K562 (cell line): ENCODE measurements around the gene UVRAG.

Source experiments
- BRF2 ChIP-seq: IDR thresholded peaks from 3 replicates; pipeline ENCODE4 v1.6.1; 2011; ENCODE audit warnings: borderline replicate concordance, mild to moderate bottlenecking; ENCODE audit not compliant: insufficient read length, insufficient read depth
- CTCF ChIP-seq, 3 experiments: IDR thresholded peaks in 2 of 3; conservative IDR thresholded peaks in 1 of 3; 2 replicates each; pipeline ENCODE4 v1.5.1; 2011 to 2012; ENCODE audit warnings: low read length in 3 of 3, mild to moderate bottlenecking in 3 of 3, control low read depth in 2 of 3, improper control_type of control experiment in 1 of 3, inconsistent platforms in 1 of 3, low read depth in 1 of 3, mixed read lengths in 1 of 3, moderate library complexity in 1 of 3; ENCODE audit not compliant: insufficient read depth in 2 of 3
- EP300 ChIP-seq: IDR thresholded peaks from 2 replicates; pipeline ENCODE4 v1.6.1; 2012; ENCODE audit warnings: low read length, improper control_type of control experiment
- HMG20B ChIP-seq: fragments of 250-450 bp; sonication (Bioruptor Pico); IDR thresholded peaks from 2 replicates; pipeline ENCODE4 v1.5.0; 2021; ENCODE audit warnings: mild to moderate bottlenecking
- JUND ChIP-seq, 2 experiments: IDR thresholded peaks; 2 replicates in 1 of 2; 3 replicates in 1 of 2; pipeline ENCODE4 v1.6.1; 2011; ENCODE audit warnings: borderline replicate concordance in 2 of 2, low read depth in 2 of 2, low read length in 2 of 2, improper control_type of control experiment in 1 of 2, missing biosample characterization in 1 of 2, missing genetic modification characterization in 1 of 2, missing genetic modification reagents in 1 of 2
- MAX ChIP-seq: sonication (generic); formaldehyde crosslinking; IDR thresholded peaks from 2 replicates; pipeline ENCODE4 v1.9.0; 2022; ENCODE audit warnings: mild to moderate bottlenecking, missing genetic modification reagents
- MTA3 ChIP-seq: fragments of 450-650 bp; formaldehyde crosslinking; IDR thresholded peaks from 2 replicates; pipeline ENCODE4 v1.6.1; 2017; ENCODE audit warnings: mild to moderate bottlenecking, borderline replicate concordance
- MXI1 ChIP-seq: IDR thresholded peaks from 2 replicates; pipeline ENCODE4 v1.6.1; 2011; ENCODE audit warnings: low read depth, mild to moderate bottlenecking, improper control_type of control experiment, low read length
- NR0B1 ChIP-seq: fragments of 450-650 bp; IDR thresholded peaks from one replicate; pipeline ENCODE4 v1.6.1; 2018; ENCODE audit warnings: mild to moderate bottlenecking, moderate library complexity; ENCODE audit not compliant: partially characterized antibody
- POLR3A ChIP-seq: IDR thresholded peaks from 2 replicates; pipeline ENCODE4 v1.6.1; 2011; ENCODE audit warnings: borderline replicate concordance, mild to moderate bottlenecking, moderate library complexity; ENCODE audit not compliant: insufficient read length, insufficient read depth; ENCODE audit errors: extremely low read depth
- TFAP4 ChIP-seq: sonication (generic); formaldehyde crosslinking; IDR thresholded peaks from 2 replicates; pipeline ENCODE4 v1.8.0; 2022; ENCODE audit warnings: missing genetic modification reagents, mild to moderate bottlenecking, moderate library complexity, borderline replicate concordance
- TRIM24 ChIP-seq, 2 experiments: fragments of 450-650 bp; IDR thresholded peaks; 2 replicates each; pipeline ENCODE4 v1.6.1; 2016

GRCh38 chr11:75934851-75935250 lies 119.8 kb downstream of the UVRAG start:
- TF ChIP-seq POLR3A, result no peak
- TF ChIP-seq TFAP4, result no peak
- no peak for TF ChIP-seq MAX (CRISPR knock-in tag)
- TF ChIP-seq HMG20B, result no peak
- TF ChIP-seq TRIM24 (IDR thresholded peaks at IDR 0.05), result no peak
- TF ChIP-seq JUND (IDR thresholded peaks at IDR 0.05; ENCODE audit: borderline replicate concordance, low read depth, low read length), result no peak
- TF ChIP-seq JUND (tag; IDR thresholded peaks at IDR 0.05; ENCODE audit: borderline replicate concordance, low read depth, low read length), result no peak
- TF ChIP-seq MXI1, result no peak
- no peak for TF ChIP-seq BRF2
- TF ChIP-seq MTA3, result no peak
- TF ChIP-seq NR0B1, result no peak
- no peak for TF ChIP-seq CTCF (IDR thresholded peaks at IDR 0.05 in 2 of 3, conservative IDR thresholded peaks at IDR 0.05 in 1 of 3; ENCODE audit: insufficient read depth in 2 of 3, low read depth in 1 of 3, low read length in 3 of 3)
- TF ChIP-seq EP300, result no peak
